ENCODE data around the gene CREG1. TPM values are rescaled to one million over a fixed set of nuclear protein-coding genes. Genes with fewer than 3 reads are reported as not detected.

The CREG1 gene
- total RNA-seq, 1 donor, result 150 TPM

- H3K4me3 ChIP-seq (ENCODE audit: insufficient read depth, low read length), result peak overlapping the region; percentile 84
- TF ChIP-seq CTCF (IDR thresholded peaks at IDR 0.05; ENCODE audit: extremely low read depth, low read depth, low read length), result no peak
- peak overlapping the region; percentile 99 for H3K4me2 ChIP-seq (ENCODE audit: insufficient read depth, low read length)
- H3K36me3 ChIP-seq (ENCODE audit: insufficient read depth, low read length), result no peaks in the 10 kb centered on the region
- no peaks in the 10 kb centered on the region for H3K79me2 ChIP-seq (ENCODE audit: insufficient read depth, low read length)
- no peak for DNase-seq (ENCODE audit: insufficient read length, low spot score, missing footprints)
- no peaks in the 10 kb centered on the region for H3K9me3 ChIP-seq (ENCODE audit: low read depth, low read length)
- H3K4me1 ChIP-seq (ENCODE audit: insufficient read depth, low read length), result peaks cover 9% of the 10 kb centered on the region
- peaks cover 3% of the 10 kb centered on the region for H3K27me3 ChIP-seq (ENCODE audit: insufficient read depth, low read length)
- H4K20me1 ChIP-seq (ENCODE audit: insufficient read depth, low read length), result no peaks in the 10 kb centered on the region
- H2AFZ ChIP-seq (ENCODE audit: low read length), result peak overlapping the region; percentile 96
- H3K27ac ChIP-seq (ENCODE audit: low read depth, low read length), result no peak overlapping the region
Observed at GRCh38 chr1:167554028-167554779, 642 bp upstream of the CREG1 start.

GRCh38 chr1:167551362-167551761 lies 2.2 kb downstream of the CREG1 start:
- no peak for TF ChIP-seq CTCF (IDR thresholded peaks at IDR 0.05; ENCODE audit: extremely low read depth, low read depth, low read length)
- Histone ChIP-seq H3K4me2 (ENCODE audit: insufficient read depth, low read length) (no peak overlapping the region), H3K9me3 (ENCODE audit: low read depth, low read length) (no peaks in the 10 kb centered on the region), H3K27ac (ENCODE audit: low read depth, low read length) (no peak overlapping the region), H4K20me1 (ENCODE audit: insufficient read depth, low read length) (no peaks in the 10 kb centered on the region), H3K4me3 (ENCODE audit: insufficient read depth, low read length) (no peak overlapping the region), H3K79me2 (ENCODE audit: insufficient read depth, low read length) (no peaks in the 10 kb centered on the region), H3K36me3 (ENCODE audit: insufficient read depth, low read length) (no peaks in the 10 kb centered on the region), H3K4me1 (ENCODE audit: insufficient read depth, low read length) (peaks cover 21% of the 10 kb centered on the region), H3K27me3 (ENCODE audit: insufficient read depth, low read length) (no peaks in the 10 kb centered on the region), H2AFZ (ENCODE audit: low read length) (no peak overlapping the region)
- no peak for DNase-seq (ENCODE audit: insufficient read length, low spot score, missing footprints)

- peak; percentile 80 for DNase-seq (ENCODE audit: insufficient read length, low spot score, missing footprints)
- peaks cover 12% of the 10 kb centered on the region for H3K4me1 ChIP-seq (ENCODE audit: insufficient read depth, low read length)
- TF ChIP-seq CTCF (IDR thresholded peaks at IDR 0.05; ENCODE audit: extremely low read depth, low read depth, low read length), result no peak
- peaks cover 3% of the 10 kb centered on the region for H3K36me3 ChIP-seq (ENCODE audit: insufficient read depth, low read length)
- no peaks in the 10 kb centered on the region for H3K9me3 ChIP-seq (ENCODE audit: low read depth, low read length)
- peak overlapping the region; percentile 12 for H3K4me2 ChIP-seq (ENCODE audit: insufficient read depth, low read length)
- no peak overlapping the region for H3K4me3 ChIP-seq (ENCODE audit: insufficient read depth, low read length)
- peak overlapping the region; percentile 49 for H3K27ac ChIP-seq (ENCODE audit: low read depth, low read length)
- no peaks in the 10 kb centered on the region for H3K79me2 ChIP-seq (ENCODE audit: insufficient read depth, low read length)
- no peaks in the 10 kb centered on the region for H3K27me3 ChIP-seq (ENCODE audit: insufficient read depth, low read length)
- no peaks in the 10 kb centered on the region for H4K20me1 ChIP-seq (ENCODE audit: insufficient read depth, low read length)
- H2AFZ ChIP-seq (ENCODE audit: low read length), result peak overlapping the region; percentile 72
Observed at GRCh38 chr1:167548059-167548932, 5.3 kb downstream of the CREG1 start.

GRCh38 chr1:167546935-167547334 lies 6.6 kb downstream of the CREG1 start:
- no peak for TF ChIP-seq CTCF (IDR thresholded peaks at IDR 0.05; ENCODE audit: extremely low read depth, low read depth, low read length)
- Histone ChIP-seq H3K79me2 (ENCODE audit: insufficient read depth, low read length) (no peaks in the 10 kb centered on the region), H3K36me3 (ENCODE audit: insufficient read depth, low read length) (peaks cover 3% of the 10 kb centered on the region), H3K27ac (ENCODE audit: low read depth, low read length) (no peak overlapping the region), H2AFZ (ENCODE audit: low read length) (no peak overlapping the region), H3K4me2 (ENCODE audit: insufficient read depth, low read length) (no peak overlapping the region), H3K27me3 (ENCODE audit: insufficient read depth, low read length) (no peaks in the 10 kb centered on the region), H3K4me1 (ENCODE audit: insufficient read depth, low read length) (peaks cover 12% of the 10 kb centered on the region), H3K9me3 (ENCODE audit: low read depth, low read length) (no peaks in the 10 kb centered on the region), H3K4me3 (ENCODE audit: insufficient read depth, low read length) (no peak overlapping the region), H4K20me1 (ENCODE audit: insufficient read depth, low read length) (no peaks in the 10 kb centered on the region)
- no peak for DNase-seq (ENCODE audit: insufficient read length, low spot score, missing footprints)

Measured in osteoblast (primary cell).